HG02970 (cell line): Measurements from ENCODE around the gene RIPOR3.
"Not testable (repeated sequence)": the region's sequence is repeated elsewhere in the genome, so short reads cannot be mapped to it uniquely, and the experiment has no call there.

Source experiments
- ATAC-seq: cut with Tn5 transposase; IDR thresholded peaks from one replicate; pipeline ENCODE4 v1.9.1; 2021; ENCODE audit warnings: mild to moderate bottlenecking, moderate library complexity, moderate number of reproducible peaks; ENCODE audit not compliant: unreplicated experiment, low FRiP score

Gene RIPOR3

GRCh38 chr20:50724112-50724725, 32.9 kb upstream of the RIPOR3 start:
- no peak for ATAC-seq

GRCh38 chr20:50723672-50724071, 32.3 kb upstream of the RIPOR3 start:
- ATAC-seq, result no peak

GRCh38 chr20:50722424-50723155, 31.2 kb upstream of the RIPOR3 start:
- no peak for ATAC-seq

DNA sequence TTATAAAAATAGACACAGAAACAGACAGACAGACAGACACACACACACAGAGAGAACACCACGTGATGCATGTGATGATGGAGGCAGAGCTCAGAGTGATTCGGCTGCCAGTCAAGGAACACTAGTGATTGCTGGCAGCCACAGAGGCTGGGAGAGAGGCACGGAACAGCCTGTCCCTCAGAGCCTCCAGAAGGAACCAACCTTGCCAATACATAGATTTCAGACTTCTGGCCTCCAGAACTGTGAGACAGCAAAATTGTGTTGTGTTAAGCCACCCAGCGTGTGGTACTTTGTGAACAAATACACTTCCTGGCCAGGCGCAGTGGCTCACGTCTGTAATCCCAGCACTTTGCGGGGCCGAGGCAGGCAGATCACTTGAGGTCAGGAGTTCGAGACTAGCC, 30.5 kb upstream of the RIPOR3 start:
- ATAC-seq, result no peak

DNA sequence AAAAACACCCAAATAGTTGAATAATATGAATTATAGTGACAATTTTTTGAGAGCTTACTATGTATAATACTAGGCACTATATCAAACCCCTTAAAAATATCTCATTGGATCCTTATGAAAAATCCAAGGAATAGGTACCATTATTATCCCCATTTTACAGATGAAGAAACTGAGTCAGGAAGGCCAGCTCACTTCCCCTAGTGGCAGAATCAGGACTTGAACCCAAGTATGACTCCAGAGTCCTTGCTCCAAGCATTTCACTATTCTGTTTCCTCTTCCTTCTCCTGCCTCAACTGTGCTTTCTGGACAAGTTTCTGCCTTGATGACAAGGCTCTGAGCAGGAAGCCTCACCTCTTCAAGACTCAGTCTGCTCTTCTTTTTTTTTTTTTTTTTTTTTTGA, 29.2 kb upstream of the RIPOR3 start:
- no peak for ATAC-seq

GRCh38 chr20:50720026-50720425, 28.7 kb upstream of the RIPOR3 start:
- ATAC-seq, result no peak

DNA sequence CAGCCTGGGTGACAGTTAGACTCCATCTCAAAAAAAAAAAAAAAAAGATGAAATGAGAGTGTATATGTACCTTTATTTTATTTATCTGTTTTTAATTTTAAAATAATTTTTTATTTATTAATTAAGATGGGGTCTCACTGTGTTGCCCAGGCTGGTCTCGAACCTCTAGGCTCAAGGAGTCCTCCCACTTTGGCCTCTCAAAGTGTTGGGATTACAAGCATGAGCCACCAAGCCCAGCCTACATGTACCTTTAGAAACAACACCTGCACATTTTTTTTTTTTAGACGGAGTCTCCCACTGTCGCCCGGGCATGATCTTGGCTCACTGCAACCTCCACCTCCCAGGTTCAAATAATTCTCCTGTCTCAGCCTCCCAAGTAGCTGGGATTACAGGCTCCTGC, 28.0 kb upstream of the RIPOR3 start:
- no peak for ATAC-seq

GRCh38 chr20:50717974-50718761, 26.8 kb upstream of the RIPOR3 start:
- ATAC-seq, result no peak

DNA sequence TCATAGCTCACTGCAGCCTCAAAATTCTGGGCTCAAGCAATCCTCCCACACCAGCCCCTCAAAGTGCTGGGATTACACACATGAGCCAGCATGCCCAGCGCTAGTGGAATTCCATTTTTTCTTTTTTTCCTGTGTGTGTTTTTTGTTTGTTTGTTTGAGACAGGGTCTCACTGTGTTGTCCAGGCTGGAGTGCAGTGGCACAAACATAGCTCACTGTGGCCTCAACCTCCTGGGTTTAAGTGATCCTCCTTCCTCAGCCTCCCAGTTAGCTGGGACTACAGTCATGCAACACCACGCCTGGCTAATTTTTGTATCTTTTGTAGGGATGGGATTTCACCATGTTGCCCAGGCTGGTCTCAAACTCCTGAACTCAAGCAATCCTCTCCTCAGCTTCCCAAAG, 26.0 kb upstream of the RIPOR3 start:
- no peak for ATAC-seq

- ATAC-seq, result no peak
These were observed 25.2 kb upstream of the RIPOR3 start for GRCh38 chr20:50716518-50716917.

- no peak for ATAC-seq
These were observed 24.4 kb upstream of the RIPOR3 start for GRCh38 chr20:50715694-50716093.

GRCh38 chr20:50714426-50714825, 23.1 kb upstream of the RIPOR3 start:
- ATAC-seq, result not testable (repeated sequence)

- no peak for ATAC-seq
These were observed 22.3 kb upstream of the RIPOR3 start for GRCh38 chr20:50713657-50714101.

GRCh38 chr20:50712771-50713656, 21.7 kb upstream of the RIPOR3 start:
- no peak for ATAC-seq

DNA sequence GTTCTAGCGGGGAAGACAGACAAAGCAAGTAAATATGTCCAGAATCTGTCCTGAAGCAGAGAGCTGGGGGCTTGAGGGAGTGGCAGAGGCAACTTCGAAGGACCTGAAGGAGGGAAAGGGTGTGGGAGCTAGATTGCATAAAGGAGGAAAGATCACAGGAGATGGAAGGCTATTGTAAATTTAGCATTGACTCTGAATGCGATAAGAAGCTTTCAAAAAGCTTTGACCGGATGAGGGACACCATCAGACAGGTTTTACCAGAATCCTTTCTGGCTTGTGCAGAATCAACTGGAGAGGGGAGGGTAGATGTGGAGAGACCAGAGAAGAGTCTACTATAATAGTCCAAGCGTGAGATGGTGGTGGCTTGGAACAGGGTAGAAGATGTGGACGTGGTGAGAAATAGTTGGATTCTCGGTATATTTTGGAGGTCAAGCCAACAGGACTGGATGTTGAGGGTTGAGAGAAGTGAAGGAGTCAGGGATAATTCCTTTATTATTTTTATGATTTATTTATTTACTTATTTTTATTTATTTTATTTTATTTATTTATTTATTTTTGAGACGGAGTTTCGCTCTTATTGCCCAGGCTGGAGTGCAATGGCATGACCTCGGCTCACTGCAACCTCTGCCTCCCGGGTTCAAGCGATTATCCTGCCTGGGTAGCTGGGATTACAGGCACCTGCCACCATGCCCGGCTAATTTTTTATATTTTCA, 19.9 kb upstream of the RIPOR3 start:
- no peak for ATAC-seq

DNA sequence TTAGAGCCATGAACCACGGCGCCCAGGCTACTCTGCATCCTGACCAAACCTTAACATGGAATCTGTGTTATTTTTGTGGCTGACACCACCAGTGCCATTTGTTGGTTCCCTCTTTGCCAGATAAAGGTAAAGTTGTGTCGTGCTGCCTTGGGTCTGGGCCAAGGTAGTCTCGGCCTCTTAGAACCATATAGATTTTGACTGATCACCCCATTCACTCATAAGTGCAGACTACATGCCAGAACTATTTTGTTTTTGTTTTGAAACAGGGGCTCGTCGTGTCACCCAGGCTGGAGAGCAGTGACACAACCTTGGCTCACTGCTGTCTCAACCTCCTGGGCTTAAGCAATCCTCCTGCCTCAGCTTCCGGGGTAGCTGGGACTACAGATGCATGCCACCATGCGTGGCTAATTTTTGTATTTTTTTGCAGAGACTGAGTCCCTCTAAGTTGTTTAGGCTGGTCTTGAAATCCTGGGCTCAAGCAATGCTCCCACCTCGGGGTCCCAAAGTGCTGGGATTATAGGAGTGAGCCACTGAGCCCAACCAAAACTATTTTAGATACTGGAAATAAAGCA, 19.2 kb upstream of the RIPOR3 start:
- ATAC-seq, result no peak

- no peak for ATAC-seq
These were observed 18.3 kb upstream of the RIPOR3 start for GRCh38 chr20:50709636-50709973.

DNA sequence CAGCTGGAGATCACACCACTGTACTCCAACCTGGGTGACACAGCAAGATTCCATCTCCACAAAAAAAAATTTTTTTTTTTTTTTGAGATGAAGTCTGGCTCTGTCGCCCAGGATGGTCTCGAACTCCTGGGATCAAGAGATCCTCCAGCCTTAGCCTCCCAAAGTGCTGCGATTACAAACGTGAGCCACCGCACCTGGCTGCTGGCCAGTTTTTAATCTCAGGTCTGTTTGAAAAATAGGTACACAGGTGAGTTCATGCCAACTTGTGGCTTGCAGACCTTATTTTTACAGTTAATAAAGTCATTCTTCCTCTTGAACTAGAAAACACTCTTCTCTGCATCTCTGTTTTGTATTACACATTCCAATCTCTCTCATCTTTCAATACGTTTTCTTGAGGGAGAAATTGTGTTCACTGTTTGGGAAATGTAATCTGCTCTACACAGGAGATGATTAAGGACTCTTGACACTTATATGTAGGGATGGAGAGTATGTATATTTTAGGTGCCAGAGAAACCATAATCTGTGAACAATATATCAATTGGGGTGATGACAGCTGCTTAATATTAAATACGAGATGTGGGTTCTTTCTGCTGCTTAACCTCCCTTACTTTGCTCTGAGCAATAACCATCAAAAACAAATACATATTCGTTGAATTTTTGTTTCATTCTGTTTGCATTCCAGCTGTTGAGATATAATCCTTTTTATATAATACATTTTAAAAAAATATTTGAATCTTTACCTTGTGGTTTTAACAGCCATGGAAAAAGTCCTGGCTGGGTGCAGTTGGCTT, 17.7 kb upstream of the RIPOR3 start:
- no peak for ATAC-seq

DNA sequence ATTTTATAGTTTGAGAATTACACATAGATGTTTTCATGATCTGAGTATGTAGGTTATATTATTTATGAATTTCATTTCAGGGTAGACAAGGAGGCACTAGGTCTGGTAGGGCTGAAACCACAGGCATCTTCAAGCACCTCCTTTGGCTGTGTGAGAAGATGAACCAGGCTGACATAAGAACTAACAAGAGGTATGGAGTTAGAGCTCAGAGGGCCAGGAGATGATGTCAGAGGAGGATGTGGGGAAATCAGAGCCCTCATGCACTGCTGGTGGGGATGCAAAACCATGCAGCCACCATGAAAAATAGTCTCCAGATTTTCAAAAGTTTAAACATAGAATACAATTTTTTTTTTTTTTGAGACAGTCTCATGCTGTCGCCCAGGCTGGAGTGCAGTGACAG, 13.6 kb upstream of the RIPOR3 start:
- ATAC-seq, result no peak
